NCI-H774 (cell line): ENCODE measurements around the gene TFAP2A.

Source experiments
- DNase-seq: peaks from one replicate; lab custom pipeline; 2025; lab: John Stamatoyannopoulos, UW

The TFAP2A gene

DNA sequence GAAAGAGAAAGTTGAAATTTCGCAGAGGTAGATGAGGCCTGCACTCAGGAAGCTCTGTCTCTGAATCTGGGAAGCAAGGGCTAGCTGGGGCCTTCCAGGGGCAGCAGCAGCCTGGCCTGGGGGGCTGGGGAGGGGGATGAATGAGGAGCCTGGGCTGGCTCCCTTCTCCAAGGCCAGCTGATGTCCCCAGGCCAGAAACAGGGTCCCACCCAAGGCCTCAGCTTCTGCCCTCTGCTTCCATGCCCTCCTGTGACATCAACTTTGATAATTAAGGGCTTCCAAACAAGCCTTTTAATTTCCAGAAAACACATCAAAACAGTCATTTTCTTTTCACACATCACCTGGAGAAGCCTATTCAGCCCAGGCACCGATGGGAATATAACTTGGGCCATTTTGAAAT is 15.4 kb downstream of the TFAP2A start:
- DNase-seq: no peak

DNA sequence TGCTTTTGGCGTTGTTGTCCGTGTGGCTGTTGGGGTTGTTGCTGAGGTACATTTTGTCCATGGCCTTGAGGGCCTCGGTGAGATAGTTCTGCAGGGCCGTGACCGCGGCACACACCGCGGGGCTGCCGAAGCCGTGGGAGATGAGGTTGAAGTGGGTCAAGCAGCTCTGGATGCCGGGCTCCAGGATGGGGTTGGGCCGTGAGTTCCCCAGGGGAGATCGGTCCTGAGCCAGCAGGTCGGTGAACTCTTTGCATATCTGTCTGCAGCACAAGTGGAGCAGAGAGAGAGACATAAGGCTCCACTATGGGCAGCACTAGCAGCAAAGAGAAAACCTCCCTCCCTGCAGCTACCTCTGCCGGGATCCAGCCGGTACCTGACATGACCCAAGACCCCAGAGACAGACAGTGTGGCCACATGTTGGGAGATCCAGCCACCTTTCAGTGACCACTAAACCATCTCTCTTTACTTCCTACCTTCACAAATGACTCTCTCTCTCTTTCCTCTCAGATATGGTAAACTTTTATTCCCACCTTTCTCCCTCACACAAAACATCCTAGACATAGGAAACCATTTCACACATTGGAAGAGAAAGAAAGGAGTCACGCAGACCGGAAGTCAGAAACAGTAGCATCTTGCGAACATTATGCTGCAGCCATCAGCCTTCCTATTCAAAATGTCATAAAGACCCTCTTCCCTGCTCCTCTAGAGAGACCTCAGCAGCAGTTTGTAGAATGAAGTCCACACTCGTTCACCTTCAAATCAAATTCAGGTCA is 16.2 kb downstream of the TFAP2A start:
- DNase-seq: no peak

GRCh38 chr6:10397756-10398445 is 17.0 kb downstream of the TFAP2A start:
- DNase-seq: no peak

DNA sequence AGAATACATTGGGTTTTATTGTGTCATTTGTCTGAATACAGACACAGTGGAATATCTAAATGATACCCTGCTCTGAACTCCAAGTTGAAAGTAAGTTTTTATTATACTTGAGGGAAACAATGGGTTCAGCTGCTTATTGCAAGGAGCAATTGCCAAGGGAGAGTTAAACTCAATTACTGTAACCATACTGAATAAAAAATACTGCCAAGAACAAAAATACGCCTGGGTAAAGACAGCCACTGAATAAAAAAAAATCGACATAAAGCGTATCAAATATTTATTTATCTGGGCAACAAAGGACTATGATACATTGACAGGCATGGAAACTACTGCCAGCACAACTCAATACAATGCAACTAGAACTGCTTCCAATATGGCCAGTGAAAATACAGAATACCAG is 18.1 kb downstream of the TFAP2A start:
- no peak for DNase-seq

GRCh38 chr6:10395704-10396546 is 18.9 kb downstream of the TFAP2A start:
- DNase-seq: no peak

GRCh38 chr6:10395171-10395703 is 19.6 kb downstream of the TFAP2A start:
- DNase-seq: no peak

DNA sequence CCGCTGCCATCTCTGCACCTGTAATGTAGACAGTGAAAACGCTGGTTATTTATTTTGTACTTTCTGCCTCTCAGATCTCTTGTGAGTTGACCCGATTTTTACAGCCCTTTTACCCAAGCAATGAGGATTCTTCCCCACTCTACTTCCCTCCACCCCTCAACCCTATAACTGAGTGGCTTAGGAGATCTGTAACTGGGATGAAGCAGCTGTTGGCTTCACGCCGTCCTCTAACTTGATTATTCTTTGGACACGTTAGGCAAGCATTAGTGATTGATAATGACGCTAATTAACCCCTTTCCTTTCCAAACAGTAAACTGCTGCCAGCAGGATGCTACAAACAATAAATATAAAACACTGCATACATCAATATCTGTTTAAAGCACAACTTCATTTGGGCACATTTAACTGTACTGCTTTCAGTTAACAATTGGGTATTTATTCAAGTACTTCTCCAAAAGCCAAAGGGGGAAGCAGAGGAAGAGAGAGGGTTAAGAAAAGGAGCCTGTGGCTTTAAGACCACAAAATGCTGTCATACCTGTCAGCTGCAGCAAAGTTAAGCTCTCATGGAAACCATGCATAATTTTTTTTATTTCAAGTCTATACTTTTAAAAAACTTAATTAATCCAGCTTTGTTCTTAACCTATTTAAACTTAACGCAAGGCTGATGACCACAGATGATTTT is 21.2 kb downstream of the TFAP2A start:
- no peak for DNase-seq

GRCh38 chr6:10391799-10392198 is 23.1 kb downstream of the TFAP2A start:
- no peak for DNase-seq

GRCh38 chr6:10391299-10391630 is 23.6 kb downstream of the TFAP2A start:
- DNase-seq: no peak

DNA sequence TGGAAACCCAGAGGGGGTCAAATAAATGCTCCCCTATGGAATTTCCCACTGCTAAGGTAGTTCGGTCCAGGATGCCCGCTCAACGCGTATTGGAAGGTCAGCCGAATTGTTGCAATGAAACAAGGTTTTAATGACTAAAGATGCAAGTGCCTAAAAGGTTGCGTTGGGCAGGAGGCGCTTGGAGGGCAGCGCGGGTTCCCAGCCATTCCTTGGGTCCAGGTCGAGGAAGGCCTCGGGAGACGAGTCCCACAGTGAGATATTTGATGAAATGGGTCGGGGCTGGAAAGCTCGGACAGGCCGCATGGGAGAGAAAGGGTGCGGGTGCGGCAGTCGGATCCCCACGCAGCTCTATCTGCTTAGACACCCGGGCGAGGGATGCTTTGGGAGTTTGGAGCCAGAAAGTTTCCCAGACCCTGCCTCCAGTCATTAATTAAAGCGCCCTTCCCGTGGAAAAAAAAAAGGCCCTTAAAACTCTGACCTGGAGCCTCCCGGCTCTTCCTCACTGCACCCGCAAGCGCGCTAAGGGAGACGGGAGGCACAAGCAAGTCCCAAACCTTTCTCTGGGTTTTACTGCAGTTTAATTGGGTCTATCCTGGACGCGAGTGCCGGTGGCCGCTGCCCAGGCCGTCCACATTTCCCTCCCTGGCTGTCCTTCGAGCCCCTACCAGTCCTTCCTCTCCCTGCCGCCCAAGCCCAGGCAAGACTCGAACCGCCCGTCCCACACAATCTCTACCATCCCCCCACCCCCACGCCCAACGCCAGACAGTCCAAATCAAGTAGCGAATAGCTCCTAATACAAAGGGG is 24.2 kb downstream of the TFAP2A start:
- DNase-seq: no peak

DNA sequence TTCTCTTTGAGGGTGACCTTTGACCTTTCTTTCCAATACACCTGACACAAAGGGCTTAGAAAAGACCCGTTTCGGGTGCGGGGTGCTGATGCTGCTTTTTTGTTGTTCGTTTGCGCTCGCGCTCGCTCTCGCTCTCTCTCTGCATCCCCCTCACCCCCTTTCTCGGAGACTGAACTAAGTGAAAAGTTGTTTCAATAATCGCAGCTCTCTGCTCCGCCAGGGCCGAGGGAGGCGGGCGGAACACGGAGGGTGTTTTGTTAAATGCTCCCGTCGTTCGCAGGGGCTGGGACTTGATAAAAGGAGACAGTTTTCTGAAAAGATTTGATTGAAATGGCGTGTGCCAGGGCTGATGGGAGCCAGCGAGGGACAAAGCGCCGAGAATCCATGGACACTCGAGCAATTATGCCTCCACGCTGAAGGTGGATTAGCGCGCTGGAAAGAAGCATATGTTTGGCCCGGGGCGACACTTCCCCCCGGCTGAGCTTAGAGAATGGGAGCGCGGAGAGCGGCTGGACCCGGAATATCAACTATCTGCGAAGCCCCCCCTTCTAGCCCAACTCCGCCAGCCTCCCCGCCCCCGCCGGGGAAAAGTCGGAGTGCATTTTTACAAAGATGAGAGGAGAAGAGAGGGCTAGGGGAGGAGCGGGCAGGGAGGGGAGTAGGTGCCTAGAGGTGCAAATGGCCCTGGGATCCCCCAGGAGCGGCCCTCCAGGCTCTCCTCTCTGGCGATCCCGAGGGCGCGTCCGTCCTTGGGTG is 25.0 kb downstream of the TFAP2A start:
- no peak for DNase-seq

DNA sequence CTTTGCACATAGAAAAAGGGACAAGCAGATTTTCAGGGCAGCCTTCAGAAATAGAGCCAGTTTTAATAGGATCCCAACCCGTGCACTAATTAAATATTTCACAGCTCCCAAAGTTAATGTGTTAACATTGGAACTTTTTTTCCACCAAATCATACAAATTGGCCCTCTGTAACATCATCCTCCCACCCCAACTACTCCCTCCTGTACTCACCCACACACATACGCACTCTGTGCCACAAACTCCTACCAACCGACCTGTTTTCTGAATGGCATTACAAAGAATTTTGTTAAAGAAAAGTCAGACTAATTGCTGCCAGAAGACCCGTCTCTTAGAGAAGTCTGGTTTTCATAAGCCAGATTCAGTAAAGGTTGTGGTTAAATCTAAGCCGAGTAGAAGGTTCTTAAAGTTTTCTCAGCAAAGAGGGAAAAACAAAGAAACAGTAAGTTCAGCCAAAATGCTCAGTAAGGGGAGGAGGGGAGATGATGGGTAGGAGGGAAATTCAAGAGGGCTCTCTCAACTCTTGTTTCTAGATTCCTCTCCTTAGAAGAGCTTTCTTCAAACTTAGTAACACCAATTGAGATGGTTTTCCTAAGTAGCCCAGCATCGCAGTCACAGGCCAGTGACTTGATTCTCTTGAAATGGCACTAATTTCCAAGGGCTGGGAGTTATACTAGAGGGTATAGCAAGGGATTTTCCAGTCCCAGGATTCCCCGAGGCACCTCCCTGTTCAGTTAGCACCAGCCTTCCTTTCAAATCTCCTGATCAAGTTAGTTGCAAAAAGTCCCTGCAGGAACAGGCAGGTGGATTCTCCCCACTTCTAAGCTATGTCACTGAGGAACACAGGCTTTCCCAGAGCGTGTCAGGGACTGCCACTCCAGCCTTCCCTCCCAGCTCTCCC is 27.9 kb downstream of the TFAP2A start:
- DNase-seq: no peak

GRCh38 chr6:10386220-10386619 is 28.7 kb downstream of the TFAP2A start:
- DNase-seq: no peak

DNA sequence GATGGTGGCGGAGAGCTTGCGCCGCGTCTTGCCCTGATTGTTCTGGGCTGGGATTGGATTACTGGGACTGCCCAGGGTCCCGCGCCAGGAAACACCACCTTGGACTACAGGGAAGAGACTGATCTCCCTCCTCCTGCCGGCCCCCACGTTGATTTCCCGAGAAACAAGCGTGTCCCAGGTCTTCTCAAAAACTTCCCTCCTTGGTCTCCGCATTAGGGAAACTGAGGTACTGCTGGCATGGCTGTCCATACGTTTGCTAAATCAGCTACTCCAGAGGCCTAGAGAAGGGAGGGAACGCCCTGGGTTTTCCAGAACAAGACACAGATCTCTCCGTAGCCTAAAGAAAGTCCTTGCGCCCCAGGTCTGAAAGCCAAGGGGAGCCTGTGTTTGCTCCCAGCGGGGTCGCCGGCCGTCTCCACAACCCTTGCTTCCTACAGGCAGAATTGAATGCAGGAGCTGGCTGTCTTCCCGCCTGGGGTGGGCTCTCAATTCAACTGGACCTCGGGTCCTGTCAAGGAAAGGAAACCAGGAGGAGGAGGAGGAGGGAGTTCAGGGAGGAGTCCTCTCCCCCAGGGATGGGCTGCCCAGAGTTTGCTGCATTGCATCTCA is 29.2 kb downstream of the TFAP2A start:
- DNase-seq: no peak

- no peak for DNase-seq
These were observed 30.0 kb downstream of the TFAP2A start for GRCh38 chr6:10384610-10385523.

GRCh38 chr6:10384091-10384609 is 30.7 kb downstream of the TFAP2A start:
- DNase-seq: no peak

DNA sequence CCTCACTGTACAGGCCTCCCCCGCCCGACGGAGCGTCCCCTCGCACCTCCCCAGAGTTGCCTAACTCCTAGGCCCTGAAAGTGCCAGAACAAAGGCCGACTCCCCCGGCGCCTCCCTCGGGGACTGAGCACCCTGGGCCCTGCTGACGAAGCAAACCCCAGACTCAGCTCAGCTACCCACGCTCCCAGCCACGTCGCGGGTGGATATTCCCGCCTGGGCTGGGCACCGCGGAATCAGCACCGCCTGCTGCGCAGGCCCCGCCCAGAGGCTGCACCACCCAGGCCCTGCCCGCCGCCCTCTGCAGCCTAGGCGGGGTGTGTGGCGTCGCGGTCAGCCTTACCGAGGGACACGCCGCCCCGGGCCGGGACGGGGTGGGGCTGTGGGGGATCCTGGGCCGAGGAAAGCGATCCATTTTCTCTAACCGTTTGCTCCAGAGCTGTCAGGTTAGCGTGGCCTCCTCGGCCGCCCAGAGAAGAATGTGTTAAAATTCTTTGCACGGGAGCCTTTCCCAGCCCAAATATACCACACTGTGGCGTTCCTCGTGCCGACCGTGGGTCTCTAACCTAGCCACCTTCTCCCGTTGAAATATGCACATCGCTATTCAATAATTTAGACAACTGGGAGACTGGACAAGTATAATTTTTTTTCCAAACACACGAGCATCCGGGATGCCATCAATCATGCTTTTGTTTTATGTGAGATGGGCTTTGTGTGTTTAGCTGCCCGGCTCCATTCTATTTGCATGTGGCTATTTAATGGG is 31.4 kb downstream of the TFAP2A start:
- peak; percentile 15 for DNase-seq
